GM08714 (cell line): ENCODE results near the gene BANF2.

Experiments used
- H3K4me3 ChIP-seq: fragments of 200-500 bp; sonication (Bioruptor generic); 2 replicates; pipeline ENCODE4 v1.5.1; 2014; ENCODE audit warnings: mild to moderate bottlenecking, low read length, inconsistent platforms
- ZNF274 ChIP-seq: IDR thresholded peaks from 2 replicates; pipeline ENCODE4 v1.6.1; 2012; ENCODE audit warnings: mild to moderate bottlenecking, low read depth, low read length

Gene BANF2

GRCh38 chr20:17683218-17684076, 16.3 kb upstream of the BANF2 start:
- no peak overlapping the region for H3K4me3 ChIP-seq
- TF ChIP-seq ZNF274, result no peak

GRCh38 chr20:17684077-17684888, 15.5 kb upstream of the BANF2 start:
- TF ChIP-seq ZNF274, result no peak
- no peak overlapping the region for H3K4me3 ChIP-seq

GRCh38 chr20:17685168-17685567, 14.6 kb upstream of the BANF2 start:
- H3K4me3 ChIP-seq, result no peak overlapping the region
- no peak for TF ChIP-seq ZNF274

GRCh38 chr20:17687800-17688199, 12.0 kb upstream of the BANF2 start:
- no peak overlapping the region for H3K4me3 ChIP-seq
- no peak for TF ChIP-seq ZNF274

GRCh38 chr20:17688965-17689364, 10.8 kb upstream of the BANF2 start:
- TF ChIP-seq ZNF274, result no peak
- no peak overlapping the region for H3K4me3 ChIP-seq

GRCh38 chr20:17690144-17690543, 9.6 kb upstream of the BANF2 start:
- no peak for TF ChIP-seq ZNF274

GRCh38 chr20:17691758-17692157, 8.0 kb upstream of the BANF2 start:
- no peak for TF ChIP-seq ZNF274
- H3K4me3 ChIP-seq, result no peak overlapping the region

More at GRCh38 chr20:17690144-17690543, 9.6 kb upstream of the BANF2 start:
- H3K4me3 ChIP-seq, result no peak overlapping the region

GRCh38 chr20:17693444-17694001, 6.2 kb upstream of the BANF2 start:
- no peak overlapping the region for H3K4me3 ChIP-seq
- TF ChIP-seq ZNF274, result no peak

- no peak overlapping the region for H3K4me3 ChIP-seq
Measured at GRCh38 chr20:17694767-17695166, 5.0 kb upstream of the BANF2 start.

GRCh38 chr20:17696287-17696686, 3.5 kb upstream of the BANF2 start:
- no peak for TF ChIP-seq ZNF274
- H3K4me3 ChIP-seq, result no peak overlapping the region

More at GRCh38 chr20:17694767-17695166, 5.0 kb upstream of the BANF2 start:
- TF ChIP-seq ZNF274, result no peak

- no peak overlapping the region for H3K4me3 ChIP-seq
- TF ChIP-seq ZNF274, result no peak
Measured at GRCh38 chr20:17697171-17697570, 2.6 kb upstream of the BANF2 start.

- no peak overlapping the region for H3K4me3 ChIP-seq
- TF ChIP-seq ZNF274, result no peak
Measured at GRCh38 chr20:17698384-17698783, 1.4 kb upstream of the BANF2 start.

GRCh38 chr20:17700637-17701036, 871 bp downstream of the BANF2 start:
- no peak overlapping the region for H3K4me3 ChIP-seq
- TF ChIP-seq ZNF274, result no peak

GRCh38 chr20:17701826-17702225, 2.1 kb downstream of the BANF2 start:
- no peak overlapping the region for H3K4me3 ChIP-seq
- TF ChIP-seq ZNF274, result no peak
